H54 (cell line): ENCODE data around the gene GABRD.
"Not testable (repeated sequence)": the region's sequence is repeated elsewhere in the genome, so short reads cannot be mapped to it uniquely, and the experiment has no call there.

ENCODE experiments used
- DNase-seq: peaks from one replicate; pipeline ENCODE4 v3.0.0; 2011; ENCODE audit warnings: low spot score, mixed read lengths; ENCODE audit not compliant: insufficient read length
- FAIRE-seq: peaks from 3 replicates; lab custom pipeline; 2011; peaks lifted over from hg19 to GRCh38; lab: Jason Lieb, UNC
- POLR2A ChIP-seq: IDR thresholded peaks from 2 replicates; pipeline ENCODE4 v1.6.1; 2011; ENCODE audit warnings: low read depth, mild to moderate bottlenecking, low read length

GABRD gene

DNA sequence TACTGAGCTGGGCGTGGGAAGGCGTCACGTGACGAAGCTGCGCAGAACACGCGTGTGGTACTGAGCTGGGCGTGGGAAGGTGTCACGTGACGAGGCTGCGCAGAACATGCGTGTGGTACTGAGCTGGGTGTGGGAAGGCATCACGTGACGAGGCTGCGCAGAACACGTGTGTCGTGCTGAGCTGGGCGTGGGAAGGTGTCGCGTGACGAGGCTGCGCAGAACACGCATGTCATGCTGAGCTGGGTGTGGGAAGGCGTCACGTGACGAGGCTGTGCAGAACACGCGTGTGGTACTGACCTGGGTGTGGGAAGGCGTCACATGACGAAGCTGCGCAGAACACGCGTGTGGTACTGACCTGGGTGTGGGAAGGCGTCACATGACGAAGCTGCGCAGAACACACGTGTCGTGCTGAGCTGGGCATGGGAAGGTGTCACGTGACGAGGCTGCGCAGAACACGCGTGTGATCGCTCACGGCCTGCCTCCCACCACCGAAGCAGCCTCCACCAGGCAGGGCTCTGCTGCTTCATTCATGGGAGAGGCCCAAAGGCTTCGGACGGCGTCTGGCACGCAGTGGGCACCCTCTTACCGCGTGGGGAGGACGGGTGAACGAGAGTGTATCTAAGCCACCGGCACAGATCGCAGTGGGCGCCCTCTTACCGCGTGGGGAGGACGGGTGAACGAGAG, 39.5 kb upstream of the GABRD start:
- TF ChIP-seq POLR2A = no peak
- DNase-seq = no peak
- FAIRE-seq = no peak

- DNase-seq (no peak), FAIRE-seq (no peak)
- no peak for TF ChIP-seq POLR2A
Measured at GRCh38 chr1:1980467-1981141, 38.5 kb upstream of the GABRD start.

- no peak for DNase-seq
- TF ChIP-seq POLR2A = no peak
- FAIRE-seq = no peak
Measured at GRCh38 chr1:1981142-1981500, 38.0 kb upstream of the GABRD start.

- not testable (repeated sequence) for DNase-seq, FAIRE-seq
Measured at GRCh38 chr1:1981631-1982327, 37.4 kb upstream of the GABRD start.

DNA sequence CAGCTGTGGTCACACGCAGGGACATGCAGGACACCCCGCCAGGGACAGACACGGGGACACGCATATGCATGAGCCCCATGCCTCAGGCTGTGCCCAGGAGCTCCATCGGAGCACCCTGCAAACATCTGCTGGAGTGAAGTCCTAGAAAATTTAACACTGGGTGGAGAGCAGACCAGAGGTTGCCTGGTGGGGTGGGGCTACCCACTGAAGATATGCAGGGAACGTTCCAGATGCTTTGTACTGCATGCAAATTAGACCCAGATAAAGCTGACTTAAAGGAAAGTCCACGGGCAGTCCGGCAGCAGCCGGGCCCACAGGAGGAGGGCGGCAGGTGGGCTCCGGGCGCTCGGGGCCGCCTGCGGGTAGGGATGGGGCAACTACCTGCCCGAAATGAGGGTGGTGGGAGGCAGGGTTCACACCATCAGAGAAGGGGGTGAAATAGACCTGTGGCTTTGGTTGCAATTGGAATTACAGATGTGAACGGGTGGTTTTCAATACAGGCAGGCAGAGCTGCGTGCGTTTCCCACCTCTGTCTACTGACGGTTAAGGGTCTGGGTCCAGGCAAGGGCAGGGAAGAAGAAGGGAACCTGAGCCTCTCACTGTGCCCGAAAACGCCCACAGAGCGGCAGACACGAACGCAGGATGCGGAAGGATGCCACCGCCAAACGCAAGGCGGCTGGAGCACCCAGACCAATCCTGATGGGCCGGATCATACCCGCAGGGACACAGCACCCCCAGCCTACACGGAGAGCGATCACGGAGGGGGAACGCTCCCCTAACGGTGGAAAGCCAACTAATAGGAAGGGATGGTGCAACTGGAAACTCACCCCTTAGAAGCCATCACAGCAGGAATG, 36.5 kb upstream of the GABRD start:
- no peak for TF ChIP-seq POLR2A
- DNase-seq = no peak
- no peak for FAIRE-seq

GRCh38 chr1:1984560-1985070, 34.5 kb upstream of the GABRD start:
- TF ChIP-seq POLR2A = no peak
- FAIRE-seq (no peak), DNase-seq (no peak)

- FAIRE-seq = no peak
- TF ChIP-seq POLR2A = no peak
- no peak for DNase-seq
Measured at GRCh38 chr1:1985375-1986050, 33.6 kb upstream of the GABRD start.

- DNase-seq = no peak
- FAIRE-seq = no peak
- TF ChIP-seq POLR2A = no peak
Measured at GRCh38 chr1:1986451-1987141, 32.5 kb upstream of the GABRD start.

- no peak for TF ChIP-seq POLR2A
- FAIRE-seq = no peak
- DNase-seq = no peak
Measured at GRCh38 chr1:1987142-1987510, 32.0 kb upstream of the GABRD start.

DNA sequence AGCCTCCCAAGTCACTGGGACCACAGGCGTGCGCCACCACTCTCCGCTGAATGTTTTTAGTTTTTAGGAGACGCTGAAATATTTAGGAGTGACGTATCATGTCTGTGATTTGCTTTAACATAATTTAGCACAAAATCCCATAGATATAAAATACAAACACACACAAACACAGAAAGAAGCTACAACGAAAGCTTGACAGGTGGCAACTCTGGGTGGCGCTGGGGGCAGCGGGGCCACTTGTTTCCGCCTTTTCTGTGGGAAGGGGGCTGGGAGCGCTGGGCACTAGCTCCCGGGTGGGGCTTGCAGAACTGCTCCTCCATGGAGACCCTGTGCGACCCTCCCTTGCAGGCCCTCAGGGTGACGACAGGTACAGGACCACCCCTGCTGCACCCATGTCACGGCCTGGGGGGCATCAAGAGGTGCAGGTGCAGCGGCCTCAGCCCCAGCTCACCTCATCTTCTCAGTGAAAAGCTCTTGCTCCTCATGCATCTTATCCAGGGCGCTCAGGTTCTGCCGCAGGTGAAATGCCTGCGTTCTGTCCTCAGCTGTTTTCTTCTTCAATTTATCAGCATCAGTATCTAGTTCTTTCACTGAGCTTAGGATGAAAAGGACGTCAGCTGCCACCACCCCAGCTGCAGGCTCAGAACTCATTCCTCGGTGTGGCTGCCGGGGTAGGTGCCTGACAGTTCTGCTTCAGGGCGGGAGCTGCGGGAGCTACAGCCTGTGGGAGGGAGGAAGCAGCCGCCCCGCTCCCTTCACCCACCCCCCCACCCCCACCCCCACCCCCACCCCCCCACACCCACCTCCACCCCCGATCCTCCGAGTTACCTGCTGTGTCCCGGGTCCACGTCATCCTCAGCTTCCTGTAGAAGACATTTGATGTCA, 30.8 kb upstream of the GABRD start:
- TF ChIP-seq POLR2A = no peak
- DNase-seq (no peak), FAIRE-seq (no peak)

- no peak for TF ChIP-seq POLR2A
- FAIRE-seq = no peak
- no peak for DNase-seq
Measured at GRCh38 chr1:1989102-1989542, 30.0 kb upstream of the GABRD start.

DNA sequence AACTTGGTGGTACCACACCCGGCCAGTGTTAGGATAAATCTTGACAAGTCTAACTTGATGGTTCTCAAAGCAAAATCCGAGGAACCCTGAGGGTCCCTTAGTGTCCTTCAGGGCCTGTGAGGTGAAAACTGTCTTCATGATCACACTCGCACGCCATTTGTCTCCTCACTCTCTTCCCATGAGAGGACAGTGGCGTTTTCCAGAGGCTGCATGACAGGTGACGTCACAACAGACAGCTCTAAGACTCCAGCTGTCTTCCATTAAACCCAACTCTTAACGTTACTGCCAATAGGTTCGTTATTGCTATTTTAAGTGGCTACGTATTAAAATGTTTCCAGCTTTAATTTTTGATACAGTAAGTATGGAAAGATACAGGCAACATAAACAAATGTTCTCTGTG, 29.4 kb upstream of the GABRD start:
- FAIRE-seq = no peak
- no peak for TF ChIP-seq POLR2A
- DNase-seq = no peak
